Right lobe of liver (tissue), 6 donors: ENCODE results near the gene TAF3. TPM values are rescaled to one million over a fixed set of nuclear protein-coding genes. Genes with fewer than 3 reads are reported as not detected.

Source experiments
- ATAC-seq, 4 donors: fragments of 200-7000 bp; cut with Tn5 transposase; one replicate each; pipeline ENCODE4 v1.9.1; 2020; ENCODE audit warnings: mild to moderate bottlenecking in 4 of 4, moderate library complexity in 4 of 4
- DNase-seq, 3 donors: peaks; one replicate each; pipeline ENCODE4 v3.0.0-alpha.2; 2020
- H3K27ac ChIP-seq, 3 donors: fragments of 200-600 bp; one replicate each; pipeline ENCODE4 v1.8.0; 2022
- H3K27me3 ChIP-seq, 2 donors: fragments of 200-600 bp; one replicate each; pipeline ENCODE4 v1.8.0; 2022
- H3K36me3 ChIP-seq, 4 donors: fragments of 200-600 bp; sonication (generic) in 1 of 4; one replicate each; pipeline versions ENCODE4 v1.5.1 to v1.8.0; 2017 to 2022; ENCODE audit warnings: control low read depth in 1 of 4
- H3K4me1 ChIP-seq, 4 donors: fragments of 200-600 bp; sonication (generic) in 1 of 4; one replicate each; pipeline versions ENCODE4 v1.5.1 to v1.8.0; 2017 to 2022; ENCODE audit warnings: control low read depth in 1 of 4
- H3K4me3 ChIP-seq, 3 donors: fragments of 200-600 bp; one replicate each; pipeline ENCODE4 v1.8.0; 2022
- H3K9me3 ChIP-seq, 4 donors: fragments of 200-600 bp; sonication (generic) in 1 of 4; one replicate each; pipeline versions ENCODE4 v1.5.1 to v1.8.0; 2017 to 2022; ENCODE audit warnings: control low read depth in 1 of 4
- CTCF ChIP-seq, 4 donors: fragments of 200-600 bp in 3 of 4; fragments of 450-650 bp in 1 of 4; IDR thresholded peaks; one replicate each; pipeline versions ENCODE4 v1.5.1 to v1.8.0; 2016 to 2022; ENCODE audit warnings: antibody characterized with exemption in 4 of 4, mild to moderate bottlenecking in 2 of 4
- POLR2A ChIP-seq: fragments of 450-650 bp; IDR thresholded peaks from one replicate; pipeline ENCODE4 v1.6.1; 2017; ENCODE audit warnings: antibody characterized with exemption, mild to moderate bottlenecking
- WGBS: methylation state at CpG from one replicate; pipeline ENCODE4 v1.1.6; 2018; ENCODE audit warnings: low coverage, low lambda C conversion rate; ENCODE audit not compliant: insufficient coverage; ENCODE audit errors: missing lambda C conversion rate; 5-methylcytosine and 5-hydroxymethylcytosine counted together
- intact Hi-C, 2 donors: fragments of 100-400 bp; cut with DNase I; formaldehyde crosslinking; loops; one replicate each; pipeline versions ENCODE4 v1.11.2 to v1.14.1; 2022
- total RNA-seq, 6 experiments: library from RNA; depleted of rRNA in 2 of 6; stranded (reverse); fragments of >200 nt in 2 of 6; fragmentation: NEBNext Ultra II Directional in 3 of 6; extraction: Animal tissue kit (Norgen Biotek cat#: 25700) in 3 of 6; gene quantifications; one replicate each; pipeline versions ENCODE4 v1.1.0 to v1.2.4, GENCODE V29; 2016 to 2023
- donor health status: DM: no; HTN: yes; CAD: no.
- donor health status: DM: no; HTN: no; CAD: no.
- donor health status: DM: no; HTN: no; CAD: no.
- donor health status: DM: no; HTN: yes; CAD: no.
- donor health status: DM: no; HTN: yes; CAD: no.

The TAF3 gene
- total RNA-seq, 6 experiments from 2014 or later: 1.9 to 3.5 (median 3.0) TPM

DNA sequence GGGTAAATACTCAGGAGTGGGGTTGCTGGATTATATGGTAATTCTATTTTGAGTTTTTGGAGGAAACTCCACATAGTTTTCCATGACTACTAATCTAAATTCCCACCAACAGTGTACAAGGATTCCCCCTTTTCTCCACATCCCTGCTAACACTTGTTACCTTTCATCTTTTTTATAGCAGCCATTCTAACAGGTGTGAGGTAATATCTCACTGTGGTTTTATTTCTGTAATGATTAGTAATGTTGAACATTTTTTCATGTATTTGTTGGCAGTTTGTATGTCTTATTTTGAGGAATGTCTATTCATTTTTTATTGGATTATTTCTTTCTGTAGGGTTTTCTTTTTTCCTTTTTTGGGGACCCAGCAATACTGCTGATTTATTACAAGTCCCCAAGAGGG lies 14.9 kb downstream of the TAF3 start:
- intact Hi-C loops: no loop called here
- Histone ChIP-seq H3K27ac (no peak overlapping the region), H3K4me1 (no peaks in the 10 kb centered on the region), H3K4me3 (no peak overlapping the region), H3K36me3 (no peaks in the 10 kb centered on the region), H3K9me3 (no peaks in the 10 kb centered on the region), H3K27me3 (no peaks in the 10 kb centered on the region)
- TF ChIP-seq CTCF (IDR thresholded peaks at IDR 0.05) (no peak), POLR2A (no peak)
- no peak for ATAC-seq
- no peak for DNase-seq

DNA sequence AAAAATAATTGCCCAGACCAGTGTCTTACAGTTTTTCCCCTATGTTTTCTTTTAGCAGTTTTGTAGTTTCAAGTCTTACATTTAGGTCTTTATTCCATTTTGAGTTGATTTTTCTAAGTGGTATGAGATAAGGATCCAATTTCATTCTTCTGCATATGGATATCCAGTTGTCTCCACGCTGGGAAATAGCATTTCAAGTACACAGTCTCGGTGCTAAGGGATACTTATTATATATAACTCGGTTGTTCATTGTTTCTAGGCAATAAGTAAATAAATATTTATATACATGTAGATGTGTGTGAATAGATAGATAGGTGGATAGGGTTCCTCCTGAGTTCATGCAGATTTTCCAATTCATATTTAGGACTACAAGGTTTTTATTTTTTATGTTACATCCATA lies 16.0 kb downstream of the TAF3 start:
- TF ChIP-seq CTCF (IDR thresholded peaks at IDR 0.05) (no peak), POLR2A (no peak)
- no peaks in the 10 kb centered on the region for H3K9me3 ChIP-seq
- no peak overlapping the region for H3K27ac ChIP-seq
- WGBS: 89% methylated on average over 3 of the region's 3 CpGs
- intact Hi-C loops: no loop called here
- DNase-seq (no peak), ATAC-seq (no peak)
- no peaks in the 10 kb centered on the region for H3K4me1 ChIP-seq
- H3K4me3 ChIP-seq: no peak overlapping the region
- H3K27me3 ChIP-seq: no peaks in the 10 kb centered on the region
- no peaks in the 10 kb centered on the region for H3K36me3 ChIP-seq

DNA sequence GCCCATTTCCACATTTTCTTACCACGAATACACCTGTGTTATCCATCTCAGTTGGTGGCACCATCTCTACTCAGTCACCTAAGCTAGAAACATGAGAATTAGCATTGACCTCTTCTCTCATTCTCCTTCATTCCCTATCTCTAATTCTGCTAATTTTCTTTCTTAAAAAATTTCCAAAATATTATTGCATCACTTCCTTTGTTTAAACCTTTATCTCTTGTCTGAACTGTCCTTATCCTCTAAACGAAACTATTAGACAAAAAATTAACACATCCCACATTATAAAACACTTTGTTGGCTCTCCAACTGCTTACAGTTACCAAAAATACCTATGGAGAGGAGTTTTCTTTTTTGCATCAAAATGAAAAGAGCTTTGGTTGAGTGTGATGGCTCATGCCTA lies 18.3 kb downstream of the TAF3 start:
- Histone ChIP-seq H3K36me3 (no peaks in the 10 kb centered on the region), H3K4me1 (no peaks in the 10 kb centered on the region), H3K9me3 (no peaks in the 10 kb centered on the region), H3K4me3 (no peak overlapping the region), H3K27me3 (no peaks in the 10 kb centered on the region), H3K27ac (no peak overlapping the region)
- TF ChIP-seq POLR2A (no peak), CTCF (IDR thresholded peaks at IDR 0.05) (no peak)
- intact Hi-C loops: no loop called here
- 79% methylated on average over 2 of the region's 2 CpGs for WGBS
- DNase-seq: no peak
- no peak for ATAC-seq

DNA sequence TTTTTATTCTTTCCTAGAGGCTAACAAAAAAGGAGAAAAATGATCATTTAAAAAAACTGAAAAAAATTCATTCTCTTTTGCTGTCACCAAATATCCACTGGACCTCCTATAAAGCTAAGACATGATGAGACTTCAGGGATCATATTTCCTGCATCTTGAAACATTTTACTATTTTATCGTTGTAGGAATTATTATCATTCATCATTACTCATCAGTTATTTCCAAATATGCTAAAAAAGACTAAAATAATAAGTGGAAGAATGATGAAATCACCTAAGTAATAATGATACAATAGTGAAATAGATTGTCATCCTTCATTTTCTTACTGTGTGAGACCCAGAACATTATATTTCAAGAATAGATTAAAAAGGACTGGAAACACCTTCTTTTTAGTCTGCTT lies 28.3 kb downstream of the TAF3 start:
- no peak for ATAC-seq
- H3K36me3 ChIP-seq: no peaks in the 10 kb centered on the region
- H3K9me3 ChIP-seq: no peaks in the 10 kb centered on the region
- TF ChIP-seq POLR2A (no peak), CTCF (IDR thresholded peaks at IDR 0.05) (no peak)
- intact Hi-C loops: no loop called here
- H3K27me3 ChIP-seq: no peaks in the 10 kb centered on the region
- no peaks in the 10 kb centered on the region for H3K4me1 ChIP-seq
- no peak overlapping the region for H3K4me3 ChIP-seq
- H3K27ac ChIP-seq: no peak overlapping the region
- no peak for DNase-seq
- WGBS: 68% methylated on average over 1 of the region's 1 CpG

- whole genome bisulfite sequencing: 75% methylated on average over 4 of the region's 4 CpGs
- Histone ChIP-seq H3K4me1 (peaks cover 0 to 20% (median 8%) of the 10 kb centered on the region in 4 donors), H3K27ac (no peak overlapping the region), H3K27me3 (no peaks in the 10 kb centered on the region), H3K36me3 (no peaks in the 10 kb centered on the region), H3K4me3 (no peak overlapping the region), H3K9me3 (no peaks in the 10 kb centered on the region)
- ATAC-seq: peak in 3 of 4 donors; percentile 21 to 40 (median 26)
- TF ChIP-seq CTCF (IDR thresholded peaks at IDR 0.05): no peak
- DNase-seq: no peak
- intact Hi-C loops: no loop called here
These were observed 35.0 kb downstream of the TAF3 start for GRCh38 chr10:7853226-7853842.
